ENCODE data around the gene DPEP1.
A peak's percentile ranks its signal among the peaks of the same experiment; 100 is the strongest.

DPEP1 gene

GRCh38 chr16:89600427-89600826, 13.0 kb upstream of the DPEP1 start:
- no peak for DNase-seq

GRCh38 chr16:89600956-89601355, 12.5 kb upstream of the DPEP1 start:
- DNase-seq = no peak

- no peak for DNase-seq
These were observed 11.6 kb upstream of the DPEP1 start for GRCh38 chr16:89601906-89602272.

- peak; percentile 61 for DNase-seq
These were observed 11.0 kb upstream of the DPEP1 start for GRCh38 chr16:89602273-89602951.

GRCh38 chr16:89602952-89603590, 10.4 kb upstream of the DPEP1 start:
- DNase-seq = no peak

- no peak for DNase-seq
These were observed 8.7 kb upstream of the DPEP1 start for GRCh38 chr16:89604764-89605163.

- no peak for DNase-seq
These were observed 8.1 kb upstream of the DPEP1 start for GRCh38 chr16:89605186-89605970.

GRCh38 chr16:89606006-89606405, 7.4 kb upstream of the DPEP1 start:
- DNase-seq = no peak

- no peak for DNase-seq
These were observed 6.0 kb upstream of the DPEP1 start for GRCh38 chr16:89607453-89607852.

GRCh38 chr16:89607937-89608740, 5.3 kb upstream of the DPEP1 start:
- DNase-seq = no peak

GRCh38 chr16:89610108-89610453, 3.4 kb upstream of the DPEP1 start:
- no peak for DNase-seq

GRCh38 chr16:89612415-89613166, 851 bp upstream of the DPEP1 start:
- no peak for DNase-seq

- DNase-seq = no peak
These were observed 565 bp downstream of the DPEP1 start for GRCh38 chr16:89613954-89614459.

GRCh38 chr16:89615176-89615575, 1.7 kb downstream of the DPEP1 start:
- DNase-seq = no peak

- DNase-seq = peak; percentile 25
These were observed 2.2 kb downstream of the DPEP1 start for GRCh38 chr16:89615596-89616090.

- DNase-seq = peak; percentile 11
These were observed 3.2 kb downstream of the DPEP1 start for GRCh38 chr16:89616623-89617022.

- DNase-seq = no peak
These were observed 3.6 kb downstream of the DPEP1 start for GRCh38 chr16:89617036-89617435.

GRCh38 chr16:89618109-89618998, 4.9 kb downstream of the DPEP1 start:
- DNase-seq = no peak

- DNase-seq = no peak
These were observed 6.4 kb downstream of the DPEP1 start for GRCh38 chr16:89619840-89620239.

- DNase-seq = no peak
These were observed 7.0 kb downstream of the DPEP1 start for GRCh38 chr16:89620406-89620841.

GRCh38 chr16:89621136-89621697, 7.8 kb downstream of the DPEP1 start:
- DNase-seq = no peak
